Stimulated activated CD8-positive, alpha-beta memory T cell treated with anti-CD3 and anti-CD28 coated beads, Interleukin-12 subunit alpha, Interleukin-12 subunit beta, amount 100 ng/mL, for 1 hour (primary cell): Measurements from ENCODE around the gene P3H2.

Source experiments
- DNase-seq: peaks from one replicate; pipeline ENCODE4 v3.0.0-alpha.2; 2020; ENCODE audit warnings: low read depth

Gene P3H2

GRCh38 chr3:189945935-189946709 is 174.6 kb downstream of the P3H2 start:
- no peak for DNase-seq

- DNase-seq: no peak
Measured at GRCh38 chr3:189944285-189945145, 176.2 kb downstream of the P3H2 start.

GRCh38 chr3:189942948-189943347 is 177.7 kb downstream of the P3H2 start:
- no peak for DNase-seq

GRCh38 chr3:189941679-189942078 is 179.0 kb downstream of the P3H2 start:
- no peak for DNase-seq

GRCh38 chr3:189941125-189941524 is 179.6 kb downstream of the P3H2 start:
- no peak for DNase-seq

- no peak for DNase-seq
Measured at GRCh38 chr3:189937302-189938127, 183.2 kb downstream of the P3H2 start.

- no peak for DNase-seq
Measured at GRCh38 chr3:189936201-189936945, 184.3 kb downstream of the P3H2 start.

GRCh38 chr3:189927975-189928895 is 192.5 kb downstream of the P3H2 start:
- DNase-seq: no peak

GRCh38 chr3:189921770-189922169 is 198.9 kb downstream of the P3H2 start:
- no peak for DNase-seq

- no peak for DNase-seq
Measured at GRCh38 chr3:189914799-189915198, 205.9 kb downstream of the P3H2 start.

GRCh38 chr3:189911001-189911400 is 209.7 kb downstream of the P3H2 start:
- DNase-seq: no peak

- DNase-seq: no peak
Measured at GRCh38 chr3:189909573-189909972, 211.1 kb downstream of the P3H2 start.

- no peak for DNase-seq
Measured at GRCh38 chr3:189909139-189909538, 211.6 kb downstream of the P3H2 start.

GRCh38 chr3:189908646-189909045 is 212.1 kb downstream of the P3H2 start:
- DNase-seq: no peak

GRCh38 chr3:189907803-189908202 is 212.9 kb downstream of the P3H2 start:
- no peak for DNase-seq
